A204.1 (cell line): Measurements from ENCODE around the gene SLC9A2.

Experiments
- FAIRE-seq: peaks from 2 replicates; lab custom pipeline; 2012; peaks lifted over from hg19 to GRCh38; lab: Jason Lieb, UNC

The SLC9A2 gene

GRCh38 chr2:102736110-102736409 lies 116.7 kb downstream of the SLC9A2 start:
- no peak for FAIRE-seq

GRCh38 chr2:102736410-102737409 lies 117.4 kb downstream of the SLC9A2 start:
- FAIRE-seq = no peak

- no peak for FAIRE-seq
These were observed 118.1 kb downstream of the SLC9A2 start for GRCh38 chr2:102737431-102737830.

GRCh38 chr2:102743259-102743658 lies 123.9 kb downstream of the SLC9A2 start:
- no peak for FAIRE-seq

- FAIRE-seq = no peak
These were observed 128.8 kb downstream of the SLC9A2 start for GRCh38 chr2:102748107-102748506.

GRCh38 chr2:102749938-102750337 lies 130.6 kb downstream of the SLC9A2 start:
- FAIRE-seq = no peak

GRCh38 chr2:102753563-102754159 lies 134.3 kb downstream of the SLC9A2 start:
- peak; percentile 67 for FAIRE-seq

GRCh38 chr2:102754456-102755145 lies 135.2 kb downstream of the SLC9A2 start:
- FAIRE-seq = no peak

- FAIRE-seq = no peak
These were observed 135.9 kb downstream of the SLC9A2 start for GRCh38 chr2:102755284-102755683.

- FAIRE-seq = no peak
These were observed 139.1 kb downstream of the SLC9A2 start for GRCh38 chr2:102758439-102758838.
